COLO668 (cell line): ENCODE results near the gene TRAFD1.
A peak's percentile ranks its signal among the peaks of the same experiment; 100 is the strongest.

Source experiments
- DNase-seq: peaks from one replicate; lab custom pipeline; 2025; ENCODE audit not compliant: unreplicated experiment; lab: John Stamatoyannopoulos, UW

TRAFD1 gene

DNA sequence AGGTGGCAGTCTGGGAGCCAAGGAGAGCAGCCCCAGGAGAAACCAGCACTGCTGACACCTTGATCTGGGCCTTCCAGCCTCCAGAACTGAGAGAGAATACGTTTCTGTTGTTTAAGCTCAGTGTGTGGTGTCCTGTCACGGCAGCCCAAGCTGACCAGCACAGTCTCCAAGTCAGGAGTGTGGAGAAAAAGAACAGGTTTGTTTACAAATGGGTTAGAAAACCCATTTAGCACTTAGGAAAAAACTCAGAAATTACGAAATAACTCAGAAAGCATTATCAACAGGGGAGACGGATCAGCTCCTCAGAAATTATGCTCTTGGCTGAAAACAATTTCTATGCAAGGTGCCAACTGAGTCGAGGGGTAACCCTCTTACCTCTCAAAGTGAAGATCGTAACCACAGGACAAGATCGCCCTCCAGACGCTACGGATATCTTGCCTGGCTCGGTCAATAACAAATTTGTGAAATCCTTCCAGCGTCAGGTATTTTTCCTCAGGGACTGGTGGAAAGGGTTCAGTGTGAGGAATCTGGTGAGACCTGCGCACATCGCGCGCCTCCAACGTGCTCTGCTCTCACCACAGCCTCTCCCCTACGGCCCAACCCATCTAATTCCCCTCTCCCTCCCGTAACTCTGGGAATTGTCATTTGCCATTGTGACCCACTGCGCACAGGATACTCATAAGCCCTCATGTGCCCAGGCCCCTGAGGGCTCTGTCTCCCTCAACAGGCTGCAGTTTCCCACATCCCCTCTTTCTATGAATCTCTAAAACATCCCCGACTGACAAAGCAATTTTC is 50.2 kb downstream of the TRAFD1 start:
- DNase-seq, result no peak

DNA sequence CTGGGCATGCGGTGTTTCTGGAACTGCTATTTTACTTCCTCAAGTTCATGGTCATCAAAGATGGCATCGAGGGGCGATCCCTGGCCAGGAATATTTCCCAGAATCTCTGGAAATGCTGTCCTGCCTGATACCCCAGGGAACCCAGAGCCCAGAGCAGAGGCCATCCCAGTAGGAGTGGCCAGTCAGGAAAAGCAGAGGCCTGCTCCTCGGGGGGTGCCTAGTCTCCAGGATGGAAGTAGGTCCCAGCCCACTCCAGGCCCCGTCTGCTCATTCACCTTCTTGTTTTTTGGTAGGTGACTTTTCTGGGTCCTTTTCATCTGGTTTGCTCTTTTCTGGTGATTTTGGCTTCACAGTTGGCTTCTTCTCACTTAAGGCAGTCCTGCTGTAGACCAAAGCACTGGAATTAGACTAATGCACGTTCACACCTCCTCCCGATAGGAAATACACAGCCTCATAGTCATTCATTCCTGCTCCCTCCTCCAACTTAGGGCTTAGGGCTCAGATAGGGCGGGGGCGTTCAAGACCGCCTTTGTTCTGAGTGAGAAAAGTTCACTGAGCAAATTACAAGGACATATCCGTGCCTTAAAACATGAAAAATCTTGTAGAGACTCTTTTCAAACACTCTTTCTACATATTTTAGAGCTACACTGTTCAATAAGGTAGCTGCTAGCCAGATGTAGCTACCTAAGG is 51.1 kb downstream of the TRAFD1 start:
- DNase-seq, result no peak

DNA sequence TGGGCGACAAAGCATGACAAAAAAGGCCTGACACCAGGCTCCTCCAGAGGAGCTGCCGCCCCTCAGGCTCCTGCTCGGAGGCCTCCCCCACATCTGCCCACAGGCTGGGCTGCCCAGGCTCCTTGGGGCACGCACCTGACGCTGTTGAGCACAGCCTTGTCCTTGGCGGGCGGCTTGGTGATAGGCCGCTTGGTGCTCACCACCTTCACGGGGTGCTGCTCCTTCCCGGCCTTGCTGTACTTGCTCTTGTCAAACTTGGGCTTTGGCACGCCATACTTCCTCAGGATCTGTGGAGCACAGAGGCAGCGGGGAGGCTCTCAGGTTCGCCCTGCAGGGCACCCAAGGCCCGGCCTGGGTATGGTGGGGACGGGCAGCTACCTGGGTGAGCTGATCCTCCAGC is 53.4 kb downstream of the TRAFD1 start:
- DNase-seq, result no peak

DNA sequence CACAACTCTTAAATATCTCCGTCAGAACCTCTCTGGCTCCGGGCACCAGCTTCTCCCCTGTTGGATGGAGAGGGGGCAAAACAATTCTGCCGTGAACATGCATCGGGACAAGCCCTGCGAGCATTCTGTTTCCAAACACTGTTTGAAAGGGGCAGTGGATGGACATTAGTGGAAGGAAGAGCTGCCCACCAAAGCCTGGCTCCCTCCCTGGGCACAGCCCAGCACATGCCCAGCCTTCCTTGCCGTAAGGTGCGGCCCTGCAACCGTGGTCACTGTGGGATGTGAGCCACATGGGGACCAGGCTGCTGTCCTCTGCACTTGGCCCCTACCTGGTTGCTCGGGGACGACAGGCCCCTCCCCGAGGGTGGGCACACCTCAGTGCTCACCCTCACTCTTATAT is 54.0 kb downstream of the TRAFD1 start:
- DNase-seq, result no peak

DNA sequence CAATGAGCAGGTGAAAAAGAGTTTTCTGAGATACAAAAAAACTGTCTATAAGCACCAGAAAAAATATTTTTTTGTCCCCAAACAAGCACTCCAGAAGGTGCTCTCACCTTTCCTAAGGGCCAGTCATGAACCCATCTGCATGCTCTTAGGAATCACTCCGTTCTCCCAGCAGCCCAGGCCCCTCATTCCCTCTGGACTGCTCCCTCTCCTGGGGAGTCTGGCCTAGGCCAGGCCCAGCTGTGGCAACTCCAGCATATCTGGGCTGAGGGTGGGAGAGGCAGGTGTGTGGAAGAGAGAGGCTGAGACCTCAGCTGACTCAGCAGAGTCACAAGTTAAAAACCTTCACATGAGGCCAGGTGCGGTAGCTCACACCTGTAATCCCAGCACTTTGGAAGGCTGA is 54.6 kb downstream of the TRAFD1 start:
- peak; percentile 14 for DNase-seq

DNA sequence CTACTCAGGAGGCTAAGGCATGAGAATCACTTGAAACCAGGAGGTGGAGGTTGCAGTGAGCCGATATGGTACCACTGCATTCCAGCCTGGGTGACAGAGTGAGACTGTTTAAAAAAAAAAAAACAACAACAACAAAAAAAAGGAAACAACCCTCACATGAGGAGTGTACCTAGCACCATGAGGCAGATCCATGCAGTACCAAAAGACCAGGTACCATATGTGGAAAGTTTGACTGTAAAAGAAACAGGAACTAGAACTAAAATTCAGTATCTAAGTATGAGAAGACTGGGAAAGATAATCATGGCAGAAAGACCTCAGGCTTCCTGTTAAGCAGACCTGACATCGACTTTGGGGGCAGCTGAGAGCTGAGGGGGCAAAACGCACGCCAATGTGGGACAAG is 55.1 kb downstream of the TRAFD1 start:
- no peak for DNase-seq

DNA sequence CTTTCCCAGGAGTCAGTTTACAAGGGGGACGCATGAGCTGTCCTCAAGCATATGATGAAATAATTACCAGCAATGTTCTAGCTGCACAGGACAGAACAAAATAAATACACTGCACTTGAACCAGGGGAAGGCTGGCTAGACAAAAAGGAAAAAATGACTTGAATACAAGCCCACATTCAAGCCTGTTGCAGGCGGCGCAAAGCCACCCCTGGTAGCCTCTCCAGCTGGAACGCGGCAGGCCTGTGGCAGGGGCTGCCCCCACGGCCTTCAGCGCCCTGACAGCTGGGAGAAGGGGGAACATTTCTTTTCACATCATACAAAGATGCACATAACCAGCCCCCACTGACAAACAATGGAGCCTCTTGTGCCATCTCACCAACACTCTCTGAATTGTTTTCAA is 57.1 kb downstream of the TRAFD1 start:
- no peak for DNase-seq

DNA sequence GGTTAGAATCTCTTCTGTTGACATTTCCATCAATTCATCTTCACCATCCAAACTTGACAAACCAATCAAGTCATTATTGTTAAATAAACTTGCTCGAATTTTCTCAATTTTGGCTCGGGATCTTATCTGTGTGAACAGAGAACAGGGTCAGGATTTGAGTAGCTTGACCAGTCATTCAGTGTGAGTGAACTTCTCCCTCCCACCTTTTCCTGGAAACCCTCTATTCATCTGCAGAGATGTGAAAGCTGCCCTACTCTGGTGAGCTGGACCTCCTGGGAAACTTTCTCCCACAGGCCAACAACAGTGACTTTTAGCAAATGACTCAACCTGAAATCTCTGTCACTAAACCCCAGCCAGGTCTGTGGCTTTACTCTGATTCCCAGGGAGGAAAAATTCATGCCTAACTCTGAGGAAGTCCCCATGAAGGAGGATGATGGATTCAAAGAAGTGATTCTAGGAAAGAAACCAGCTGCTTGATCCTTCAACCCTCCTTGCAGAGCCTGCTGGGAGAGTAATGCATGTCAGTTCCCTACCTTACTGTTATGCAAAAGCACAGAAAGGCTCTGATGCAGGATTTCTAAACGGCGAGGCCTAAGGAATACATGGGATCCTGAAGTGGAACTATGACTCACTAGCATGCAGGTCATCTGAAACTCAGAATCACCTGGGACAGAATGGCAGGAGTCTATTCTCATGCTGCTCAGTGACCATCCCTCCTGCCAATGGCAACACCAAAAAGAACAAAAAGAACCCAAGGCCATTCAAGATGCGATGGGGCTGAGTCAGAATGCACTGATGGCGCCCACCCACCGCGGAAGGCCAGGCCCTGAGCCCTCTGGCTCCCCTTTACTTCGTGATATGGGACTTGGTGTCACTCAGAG is 58.0 kb downstream of the TRAFD1 start:
- no peak for DNase-seq

DNA sequence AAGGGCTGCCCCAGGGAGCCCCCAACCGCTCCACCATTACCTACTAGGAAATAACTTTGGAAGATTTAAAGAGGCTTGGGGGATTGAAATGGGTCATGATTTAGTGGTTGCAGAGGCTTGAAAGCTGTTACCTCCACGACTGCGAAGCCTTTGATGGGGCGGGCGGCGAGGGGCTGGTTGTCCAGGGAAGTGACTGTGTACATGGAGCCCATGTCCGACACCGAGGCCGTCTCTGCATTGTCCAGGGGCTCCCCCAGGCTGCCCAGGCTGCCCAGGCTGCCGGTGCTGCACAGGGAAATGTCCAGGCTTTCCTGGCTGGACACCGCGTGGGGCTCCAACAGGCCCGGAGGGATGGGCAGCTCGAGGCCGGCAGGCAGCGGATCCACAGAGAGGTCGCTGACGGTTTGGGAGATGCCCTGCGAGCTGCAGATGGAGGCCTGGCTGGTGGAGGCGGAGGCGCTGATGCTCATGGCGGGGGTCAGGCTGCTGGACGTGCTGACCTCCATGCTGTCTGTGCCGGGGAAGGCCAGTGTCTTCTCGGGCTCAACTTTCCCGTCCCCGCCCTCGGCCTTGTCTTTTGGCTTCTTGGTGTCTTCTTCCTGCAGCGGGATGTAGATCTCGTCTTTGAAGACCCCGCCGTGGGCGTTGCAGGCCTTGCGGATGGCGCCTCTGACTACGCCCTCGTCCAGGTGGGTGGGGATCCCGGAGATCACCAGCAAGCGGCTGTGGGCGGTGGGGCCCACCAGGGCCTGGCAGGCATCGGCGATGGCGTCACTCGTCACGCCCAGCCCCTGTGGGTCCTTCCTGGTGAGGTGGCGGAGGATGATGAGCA is 58.9 kb downstream of the TRAFD1 start:
- DNase-seq, result no peak

DNA sequence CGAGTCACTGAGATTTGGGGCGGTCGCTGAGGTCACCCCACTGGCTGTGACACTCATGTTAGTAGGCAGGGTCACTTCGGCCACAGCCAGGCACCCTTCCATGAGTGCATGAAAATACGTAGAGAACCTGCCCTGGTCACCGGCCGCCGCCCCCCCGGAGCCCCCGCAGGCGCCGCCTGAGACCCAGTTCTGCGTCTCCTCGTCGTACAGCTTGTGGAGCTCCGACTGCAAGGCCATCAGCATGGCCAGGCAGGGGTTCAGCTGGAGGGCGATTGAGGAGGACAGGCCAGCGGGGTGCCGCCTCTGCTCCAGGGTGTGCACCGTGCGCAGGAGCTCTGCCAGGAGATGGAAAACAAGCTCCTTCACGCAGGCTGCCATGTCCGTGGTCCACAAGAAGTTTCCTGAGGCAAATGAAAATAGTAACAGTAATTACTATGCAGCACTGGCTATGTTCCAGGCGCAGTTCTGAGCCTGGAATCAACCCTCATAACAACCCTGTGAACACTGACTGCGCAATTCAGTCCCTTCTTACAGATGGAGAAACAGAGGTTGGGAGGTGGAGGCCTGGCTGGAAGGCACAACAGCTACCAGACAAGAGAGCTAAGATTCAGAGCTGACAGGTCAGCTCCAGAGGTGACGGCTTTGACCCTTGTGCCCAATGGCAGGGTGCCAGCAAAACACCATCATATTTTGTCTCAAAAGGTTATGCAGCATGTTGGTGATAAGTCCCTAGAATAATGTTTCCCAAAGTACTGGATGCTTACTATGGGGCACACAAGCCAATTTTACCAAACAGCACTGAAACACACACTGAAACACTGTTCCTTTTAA is 59.9 kb downstream of the TRAFD1 start:
- no peak for DNase-seq

DNA sequence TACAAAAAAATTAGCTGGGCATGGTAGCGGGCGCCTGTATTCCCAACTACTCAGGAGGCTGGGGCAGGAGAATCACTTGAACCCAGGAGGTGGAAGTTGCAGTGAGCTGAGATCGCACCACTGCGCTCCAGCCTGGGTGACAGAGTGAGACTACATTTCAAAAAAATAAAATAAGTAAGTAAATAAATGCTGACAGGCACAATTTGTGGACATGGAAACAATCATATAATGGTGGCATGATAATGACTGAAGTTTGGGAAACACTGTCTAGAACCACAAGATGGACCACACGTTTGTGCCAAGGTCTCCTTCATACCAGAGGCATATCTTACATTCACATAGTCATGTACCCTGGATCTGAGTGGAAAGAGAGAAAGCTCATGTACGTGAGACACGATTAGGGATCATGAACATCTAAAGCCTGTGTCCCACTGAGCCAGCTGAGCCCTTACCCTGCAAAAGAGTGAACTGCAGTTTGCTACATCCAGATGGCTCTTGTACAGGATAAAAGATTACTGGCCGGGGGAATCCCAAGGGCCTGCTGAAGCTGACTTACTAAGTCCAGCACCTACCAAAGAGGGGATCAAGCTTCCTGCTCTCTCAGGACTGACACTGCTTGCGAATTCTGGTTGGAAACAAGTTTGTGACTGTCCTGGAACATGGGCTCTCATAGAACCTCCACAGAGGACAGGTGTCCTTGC is 62.9 kb downstream of the TRAFD1 start:
- DNase-seq, result no peak

DNA sequence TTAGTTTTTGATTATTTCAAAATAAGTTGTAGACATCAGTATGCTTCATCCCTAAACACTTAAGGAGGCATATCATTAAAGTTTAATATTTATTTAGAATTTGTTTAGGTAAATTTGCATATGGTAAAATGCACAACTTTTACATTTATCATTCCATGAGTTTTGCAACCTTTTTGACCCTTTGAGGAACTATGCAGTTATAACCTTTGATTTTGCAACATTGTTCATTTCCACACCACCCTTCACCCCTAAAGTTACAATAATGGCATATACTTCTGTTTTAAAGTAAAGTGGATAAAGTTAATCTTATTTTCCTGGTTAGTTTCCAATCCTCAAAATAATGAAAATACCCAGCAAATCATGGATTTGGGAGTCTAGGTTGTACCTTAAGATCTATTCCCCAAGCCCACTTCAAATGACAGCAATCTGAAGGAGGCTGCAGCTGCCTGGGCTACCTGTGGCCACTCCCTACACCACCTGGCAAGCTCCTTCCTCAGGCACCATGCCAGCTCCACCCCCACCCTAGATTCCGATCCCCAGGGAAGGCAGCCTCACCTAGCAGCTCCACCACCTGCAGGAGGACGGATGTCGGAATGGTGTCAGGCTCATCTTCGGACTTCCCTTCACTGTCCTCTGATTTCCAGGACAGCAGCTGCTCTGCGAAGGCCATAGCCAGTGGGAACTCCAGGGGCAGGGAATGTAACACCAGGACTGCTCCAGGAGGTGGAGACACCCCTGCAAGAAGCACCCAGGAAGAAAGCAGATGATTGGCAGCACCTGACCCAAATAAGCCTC is 65.1 kb downstream of the TRAFD1 start:
- DNase-seq, result peak; percentile 88

DNA sequence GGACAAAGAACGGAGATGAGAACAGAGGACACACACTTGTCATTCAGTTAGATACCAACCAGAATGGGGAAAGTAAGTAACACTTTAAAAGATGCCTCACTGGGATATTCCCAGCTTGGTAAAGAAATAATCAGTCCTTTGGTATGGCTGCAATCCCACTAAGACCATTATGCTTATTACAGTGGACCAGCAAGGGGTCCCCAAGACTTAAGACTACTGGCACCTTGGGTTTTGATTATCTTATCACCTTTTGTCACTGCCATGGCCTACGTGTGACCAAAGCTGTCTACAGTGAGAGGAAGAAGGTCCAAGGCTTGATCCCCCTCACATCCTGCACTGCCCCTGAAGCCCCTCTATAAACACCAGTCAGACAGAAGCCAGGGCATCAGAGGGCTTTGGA is 65.8 kb downstream of the TRAFD1 start:
- no peak for DNase-seq

DNA sequence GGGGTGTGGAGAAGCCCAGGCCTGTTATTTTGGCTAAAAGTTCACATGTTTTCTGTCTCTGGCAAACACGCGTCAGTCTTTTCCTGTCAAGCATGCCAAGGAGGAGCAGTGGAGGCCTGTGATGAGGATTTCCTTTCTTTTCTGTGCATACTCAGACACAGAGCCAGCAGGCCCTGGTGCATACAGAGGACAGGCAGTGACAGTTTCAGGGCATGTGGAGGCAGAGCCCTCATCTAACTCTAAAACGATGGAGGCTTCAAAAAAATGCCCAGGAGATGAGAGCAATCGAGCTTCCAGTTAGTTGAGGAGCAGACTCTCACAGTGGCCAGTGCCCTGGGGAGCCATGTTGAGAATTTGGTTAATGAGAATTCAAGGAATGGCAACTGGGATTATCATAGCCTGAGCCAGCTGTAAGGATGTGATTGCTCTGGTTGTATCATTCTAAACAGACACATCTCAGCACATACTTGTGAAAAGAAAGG is 66.5 kb downstream of the TRAFD1 start:
- no peak for DNase-seq

DNA sequence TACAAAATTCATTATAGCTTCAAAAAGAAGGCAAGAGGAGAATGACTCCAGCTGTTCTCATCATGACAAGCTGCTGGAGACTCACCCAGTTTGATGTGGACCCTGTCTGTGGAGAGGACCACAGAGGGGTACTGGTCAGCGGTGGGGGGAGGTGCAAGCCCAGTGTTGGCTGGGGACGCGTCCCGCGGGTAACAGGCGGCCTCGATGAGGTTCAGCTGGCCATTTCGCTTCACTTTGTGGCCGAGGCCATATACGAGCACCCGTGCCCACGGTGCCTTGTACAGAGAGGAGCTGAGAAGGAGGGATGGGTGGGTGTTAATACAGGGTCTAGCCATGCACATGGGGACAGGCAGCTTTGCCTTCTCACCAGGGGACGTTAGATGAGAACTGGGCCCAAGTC is 67.1 kb downstream of the TRAFD1 start:
- DNase-seq, result no peak

DNA sequence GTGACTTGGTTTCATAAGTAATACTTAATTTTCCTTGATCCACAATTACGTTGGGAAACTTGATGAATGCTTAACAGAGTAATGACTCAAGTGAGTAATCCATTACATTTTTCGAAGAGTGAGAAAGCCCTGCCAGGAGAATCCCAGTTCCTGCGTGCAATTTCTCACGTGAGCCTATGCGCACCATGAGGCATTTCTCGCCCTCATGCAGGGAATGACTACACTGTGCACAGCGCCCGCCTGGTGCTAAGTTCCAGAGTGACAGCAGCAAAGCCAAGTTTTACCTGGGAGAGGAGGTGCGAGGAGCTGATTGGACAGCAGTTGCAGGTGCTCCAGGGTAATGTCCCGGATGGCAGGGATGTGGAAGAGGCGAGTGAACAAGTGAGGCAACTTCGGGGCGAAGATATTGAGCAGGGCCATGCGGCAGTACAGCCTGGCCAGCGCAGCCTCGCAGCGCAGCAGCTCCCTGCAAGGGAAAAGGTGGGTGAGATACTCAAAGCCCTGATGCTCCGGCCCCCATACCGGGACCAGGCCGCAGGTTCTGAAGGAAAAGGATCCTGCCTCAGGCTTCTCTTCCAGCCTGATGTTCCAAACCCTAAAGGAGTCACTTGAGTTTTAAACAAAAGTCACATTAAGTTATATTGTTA is 69.4 kb downstream of the TRAFD1 start:
- DNase-seq, result no peak

DNA sequence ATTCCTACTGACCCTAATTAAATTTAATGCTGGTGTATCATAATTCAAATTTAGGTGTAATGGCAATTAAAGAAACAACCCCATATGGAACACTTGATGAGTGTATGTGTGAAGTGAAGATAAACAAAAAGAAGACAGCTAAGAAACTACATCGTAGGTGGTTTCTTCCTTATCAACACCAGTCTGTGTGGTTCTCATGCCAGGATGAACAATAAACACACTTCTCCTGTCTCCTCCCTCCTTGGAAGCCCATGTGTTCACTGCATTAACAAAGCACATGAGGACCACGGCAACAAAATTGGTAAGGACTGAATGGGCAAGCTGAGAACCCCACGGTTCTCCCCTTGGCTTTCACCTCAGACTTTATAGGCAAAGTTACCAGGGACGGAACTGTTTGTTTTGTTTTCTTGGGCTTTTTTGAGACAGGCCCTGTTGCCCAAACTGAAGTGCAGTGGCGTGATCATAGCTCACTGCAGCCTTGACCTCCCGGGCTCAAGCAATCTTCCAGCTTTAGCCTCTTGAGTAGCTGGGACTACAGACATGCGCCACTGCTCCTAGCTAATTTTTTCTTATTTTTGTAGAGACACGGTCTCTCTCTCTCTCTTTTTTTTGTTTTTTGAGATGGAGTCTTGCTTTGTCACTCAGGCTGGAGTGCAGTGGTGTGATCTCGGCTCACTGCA is 71.0 kb downstream of the TRAFD1 start:
- DNase-seq, result no peak
